Activated T-helper 1 cell treated with anti-CD3 and anti-CD28 coated beads, Interleukin-12 subunit alpha, Interleukin-12 subunit beta, Interleukin-2, Interleukin-4 antibody, amounts not matched to agents 30 ng/mL and 10 ng/mL and 1 ng/mL, durations not matched to agents 14 hours and 24 hours and 36 hours (primary cell): ENCODE results near the gene GPC2. TPM values are rescaled to one million over a fixed set of nuclear protein-coding genes. Genes with fewer than 3 reads are reported as not detected.
"Not testable (repeated sequence)": the region's sequence is repeated elsewhere in the genome, so short reads cannot be mapped to it uniquely, and the experiment has no call there.

ENCODE experiments used
- DNase-seq: peaks from one replicate; pipeline ENCODE4 v3.0.0; 2021; ENCODE audit warnings: low spot score
- H3K27ac Mint-ChIP-seq: one replicate; pipeline ENCODE4 v1.8.0; 2021; ENCODE audit warnings: mild to moderate bottlenecking, mixed read lengths
- H3K27me3 Mint-ChIP-seq: one replicate; pipeline ENCODE4 v1.8.0; 2022; ENCODE audit warnings: mild to moderate bottlenecking, moderate library complexity, mixed read lengths; ENCODE audit not compliant: insufficient read depth
- H3K36me3 Mint-ChIP-seq: one replicate; pipeline ENCODE4 v1.8.0; 2021; ENCODE audit warnings: low read depth, mixed read lengths
- H3K4me1 Mint-ChIP-seq: one replicate; pipeline ENCODE4 v1.8.0; 2021; ENCODE audit warnings: low read depth, mixed read lengths
- H3K4me3 Mint-ChIP-seq: one replicate; pipeline ENCODE4 v1.8.0; 2021; ENCODE audit warnings: mild to moderate bottlenecking, moderate library complexity, mixed read lengths
- H3K9me3 Mint-ChIP-seq: one replicate; pipeline ENCODE4 v1.8.0; 2021; ENCODE audit warnings: mixed read lengths
- intact Hi-C: fragments of 100-400 bp; cut with micrococcal nuclease; formaldehyde crosslinking; loops from one replicate; pipeline ENCODE4 v1.15.1; 2024
- total RNA-seq: library from RNA; stranded (reverse); gene quantifications from 2 replicates; pipeline ENCODE4 v1.2.3, GENCODE V29; 2022

Gene GPC2
- total RNA-seq, 1 donor from 2014 or later, result 4.8 TPM

DNA sequence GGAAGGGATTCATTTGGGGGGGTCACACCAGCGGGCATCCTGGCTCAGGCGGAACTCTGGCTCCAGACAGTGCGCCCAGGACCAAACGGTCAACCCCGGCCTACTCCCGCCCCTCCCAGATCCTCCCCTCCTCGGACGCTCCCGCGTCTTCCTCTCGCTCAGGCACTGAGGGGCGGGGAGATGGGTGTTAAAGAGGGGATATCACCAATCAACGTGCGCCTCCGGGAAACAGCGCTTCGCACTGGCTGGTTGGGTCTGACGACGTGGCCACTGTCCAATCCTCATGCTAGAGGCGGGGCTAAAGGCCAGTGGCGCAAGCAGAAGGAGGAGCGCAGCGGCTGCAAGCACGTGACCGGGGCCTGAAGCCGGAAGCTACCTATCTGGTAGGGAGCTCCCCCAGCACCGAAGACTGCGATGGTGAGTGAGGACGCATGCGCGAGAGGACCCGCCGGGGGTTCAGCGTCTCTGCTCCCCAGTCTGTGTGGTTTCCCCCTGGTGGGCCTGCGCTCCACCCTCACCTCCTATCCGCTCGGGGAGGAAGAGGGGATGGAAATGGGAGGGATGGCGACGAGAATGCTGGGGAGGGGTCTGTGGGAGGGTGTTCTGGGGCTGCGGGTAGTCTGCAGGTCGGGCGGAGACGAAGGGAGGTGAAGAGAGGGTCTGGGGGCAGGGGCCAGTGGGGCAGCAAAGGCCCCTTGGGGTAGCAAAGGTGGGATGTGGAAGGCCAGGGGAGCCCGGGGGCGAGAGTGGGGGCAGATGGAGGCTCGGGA is 28.4 kb downstream of the GPC2 start, which contains the start of gene LAMTOR4:
LAMTOR4 (plus strand) TSS at position 360 of the 770 bp plus-strand sequence; CDS start at position 415, 55 bp downstream.
- peak within 1 kb of the TSS; percentile 97 for H3K4me3 Mint-ChIP-seq
- H3K36me3 Mint-ChIP-seq, result peaks cover 15% of the 10 kb centered on the region
- H3K4me1 Mint-ChIP-seq, result peaks cover 24% of the 10 kb centered on the region
- no peaks in the 10 kb centered on the region for H3K27me3 Mint-ChIP-seq
- H3K9me3 Mint-ChIP-seq, result no peaks in the 10 kb centered on the region
- H3K27ac Mint-ChIP-seq, result peak within 1 kb of the TSS; percentile 94
- peak; percentile 99 for DNase-seq
- intact Hi-C loops, result loop anchor here (1.0 to 2.0 kb wide), 10 partner anchors 10 to 288 kb away; partner anchors contain the start of genes AP4M1, GPC2, MCM7 and MEPCE

- intact Hi-C loops, result loop anchor here (1.0 to 2.0 kb wide), 10 partner anchors 10 to 288 kb away; partner anchors contain the start of genes AP4M1, GPC2, MCM7 and MEPCE
- DNase-seq, result no peak
- H3K4me3 Mint-ChIP-seq, result peak overlapping the region; percentile 97
- H3K27me3 Mint-ChIP-seq, result no peaks in the 10 kb centered on the region
- H3K27ac Mint-ChIP-seq, result peak overlapping the region; percentile 94
- no peaks in the 10 kb centered on the region for H3K9me3 Mint-ChIP-seq
- H3K36me3 Mint-ChIP-seq, result peaks cover 12% of the 10 kb centered on the region
- peaks cover 24% of the 10 kb centered on the region for H3K4me1 Mint-ChIP-seq
Measured at GRCh38 chr7:100148225-100148558, 29.0 kb downstream of the GPC2 start.

DNA sequence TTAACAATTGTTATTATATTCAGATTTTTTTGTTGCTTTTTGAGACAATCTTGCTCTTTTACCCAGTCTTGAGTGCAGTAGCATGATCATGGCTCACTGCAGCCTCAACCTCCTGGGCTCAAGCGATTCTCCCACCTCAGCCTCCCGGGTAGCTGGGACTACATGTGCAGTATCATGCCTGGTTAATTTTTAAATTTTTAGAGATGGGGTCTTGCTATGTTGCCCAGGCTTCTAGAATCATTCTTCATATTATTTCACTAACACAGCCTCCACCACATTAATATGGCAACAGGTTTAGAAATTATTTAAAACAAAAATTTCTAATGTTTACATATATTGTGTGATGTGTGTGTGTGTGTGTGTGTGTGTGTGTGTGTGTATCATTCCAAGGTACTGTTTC is 29.9 kb downstream of the GPC2 start:
- no peak overlapping the region for H3K4me3 Mint-ChIP-seq
- H3K36me3 Mint-ChIP-seq, result peaks cover 6% of the 10 kb centered on the region
- H3K27ac Mint-ChIP-seq, result no peak overlapping the region
- DNase-seq, result no peak
- H3K9me3 Mint-ChIP-seq, result no peaks in the 10 kb centered on the region
- no peaks in the 10 kb centered on the region for H3K27me3 Mint-ChIP-seq
- H3K4me1 Mint-ChIP-seq, result peaks cover 19% of the 10 kb centered on the region
- intact Hi-C loops, result no loop called here

- H3K4me1 Mint-ChIP-seq, result peaks cover 20% of the 10 kb centered on the region
- DNase-seq, H3K36me3 Mint-ChIP-seq, H3K9me3 Mint-ChIP-seq, H3K27ac Mint-ChIP-seq, H3K27me3 Mint-ChIP-seq, H3K4me3 Mint-ChIP-seq, intact Hi-C loops: not testable (repeated sequence)
Measured at GRCh38 chr7:100146350-100146749, 30.8 kb downstream of the GPC2 start.

DNA sequence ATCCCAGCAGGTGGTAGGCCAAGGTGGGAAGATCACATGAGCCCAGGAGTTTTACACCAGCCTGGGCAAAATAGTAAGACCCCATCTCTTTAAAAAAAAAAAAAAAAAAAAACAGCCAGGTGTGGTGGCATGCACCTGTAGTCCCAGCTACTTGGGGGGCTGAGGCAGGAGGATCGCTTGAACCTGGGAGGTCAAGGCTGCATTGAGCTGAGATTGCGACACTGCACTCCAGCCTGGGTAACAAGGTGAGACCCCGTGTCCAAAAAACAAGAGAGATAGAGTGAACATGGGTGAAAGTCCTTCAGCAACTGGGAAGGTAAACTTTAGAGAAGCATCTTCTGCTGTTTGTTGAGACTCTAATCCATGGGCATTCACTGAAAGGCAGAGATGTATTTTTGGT is 34.7 kb downstream of the GPC2 start:
- H3K27ac Mint-ChIP-seq, result no peak overlapping the region
- no peaks in the 10 kb centered on the region for H3K9me3 Mint-ChIP-seq
- H3K4me3 Mint-ChIP-seq, result no peak overlapping the region
- H3K4me1 Mint-ChIP-seq, result peaks cover 16% of the 10 kb centered on the region
- intact Hi-C loops, result no loop called here
- DNase-seq, result no peak
- no peaks in the 10 kb centered on the region for H3K27me3 Mint-ChIP-seq
- H3K36me3 Mint-ChIP-seq, result no peaks in the 10 kb centered on the region

- no peaks in the 10 kb centered on the region for H3K9me3 Mint-ChIP-seq
- no peaks in the 10 kb centered on the region for H3K27me3 Mint-ChIP-seq
- H3K27ac Mint-ChIP-seq, result no peak overlapping the region
- H3K4me3 Mint-ChIP-seq, result no peak overlapping the region
- peaks cover 16% of the 10 kb centered on the region for H3K4me1 Mint-ChIP-seq
- DNase-seq, result no peak
- intact Hi-C loops, result no loop called here
- no peaks in the 10 kb centered on the region for H3K36me3 Mint-ChIP-seq
Measured at GRCh38 chr7:100141555-100141949, 35.6 kb downstream of the GPC2 start.

GRCh38 chr7:100137851-100138760 is 39.1 kb downstream of the GPC2 start:
- Mint-ChIP-seq H3K4me1 (peaks cover 16% of the 10 kb centered on the region), H3K27me3 (no peaks in the 10 kb centered on the region), H3K36me3 (no peaks in the 10 kb centered on the region), H3K27ac (no peak overlapping the region), H3K4me3 (no peak overlapping the region), H3K9me3 (no peaks in the 10 kb centered on the region)
- intact Hi-C loops, result no loop called here
- no peak for DNase-seq

GRCh38 chr7:100132697-100133151 is 44.5 kb downstream of the GPC2 start:
- Mint-ChIP-seq H3K27ac (no peak overlapping the region), H3K36me3 (no peaks in the 10 kb centered on the region), H3K4me3 (no peak overlapping the region), H3K27me3 (no peaks in the 10 kb centered on the region), H3K9me3 (no peaks in the 10 kb centered on the region), H3K4me1 (peaks cover 16% of the 10 kb centered on the region)
- intact Hi-C loops, result loop anchor here (1.0 to 5.0 kb wide), 5 partner anchors 85 to 275 kb away; partner anchors contain the start of gene AZGP1
- DNase-seq, result peak; percentile 52

- H3K4me3 Mint-ChIP-seq, result no peak overlapping the region
- H3K27me3 Mint-ChIP-seq, result no peaks in the 10 kb centered on the region
- intact Hi-C loops, result loop anchor here (1.0 to 5.0 kb wide), 5 partner anchors 85 to 275 kb away; partner anchors contain the start of gene AZGP1
- DNase-seq, result no peak
- H3K9me3 Mint-ChIP-seq, result no peaks in the 10 kb centered on the region
- H3K36me3 Mint-ChIP-seq, result no peaks in the 10 kb centered on the region
- peaks cover 14% of the 10 kb centered on the region for H3K4me1 Mint-ChIP-seq
- H3K27ac Mint-ChIP-seq, result no peak overlapping the region
Measured at GRCh38 chr7:100132126-100132525, 45.1 kb downstream of the GPC2 start.

DNA sequence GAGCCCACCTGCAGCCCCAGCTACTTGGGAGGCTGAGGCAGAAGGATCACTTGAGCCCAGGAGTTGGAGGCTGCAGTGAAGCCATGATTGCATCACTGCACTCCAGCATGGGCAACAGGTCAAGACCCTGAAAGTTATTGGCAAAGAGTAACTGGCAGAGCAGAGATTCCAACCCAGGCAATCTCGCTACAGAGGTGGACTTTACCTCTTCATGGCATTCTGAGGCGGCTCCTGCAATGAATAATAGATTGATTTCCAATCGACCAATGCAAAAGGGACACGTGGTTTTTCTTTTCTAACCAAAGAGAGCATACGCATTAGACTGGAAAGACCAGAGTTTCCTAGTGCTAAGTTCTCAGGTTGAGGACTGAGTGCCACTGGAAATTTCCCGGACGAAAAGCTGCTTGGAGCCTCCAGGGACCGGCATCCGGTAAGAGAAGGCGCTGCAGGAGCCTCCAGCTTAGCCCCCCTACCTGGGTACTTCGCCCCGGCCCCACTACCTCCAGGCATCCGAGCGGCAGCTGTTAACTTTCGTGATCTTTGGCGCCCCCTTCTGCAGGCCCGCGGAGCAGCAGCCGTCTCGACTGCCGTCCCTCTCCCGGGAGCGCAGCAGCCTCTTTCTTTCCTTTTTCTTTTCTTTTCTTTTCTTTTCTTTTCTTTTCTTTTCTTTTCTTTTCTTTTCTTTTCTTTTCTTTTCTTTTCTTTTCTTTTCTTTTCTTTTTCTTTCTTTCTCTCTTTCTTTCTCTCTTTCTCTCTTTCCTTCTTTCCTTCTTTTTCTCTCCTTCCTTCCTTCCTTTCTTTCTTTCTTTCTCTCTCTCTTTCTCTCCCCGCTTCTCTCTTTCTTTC is 46.4 kb downstream of the GPC2 start:
- Mint-ChIP-seq H3K9me3 (no peaks in the 10 kb centered on the region), H3K4me3 (peak overlapping the region; percentile 37), H3K4me1 (peaks cover 14% of the 10 kb centered on the region), H3K27ac (no peak overlapping the region), H3K36me3 (no peaks in the 10 kb centered on the region), H3K27me3 (no peaks in the 10 kb centered on the region)
- intact Hi-C loops, result loop anchor here (1.0 to 5.0 kb wide), 5 partner anchors 46 to 218 kb away; partner anchors contain the start of genes AZGP1, GPC2 and STAG3
- peak; percentile 74 for DNase-seq

GRCh38 chr7:100130220-100130607 is 47.0 kb downstream of the GPC2 start:
- not testable (repeated sequence) for H3K36me3 Mint-ChIP-seq, H3K27ac Mint-ChIP-seq, H3K9me3 Mint-ChIP-seq, H3K27me3 Mint-ChIP-seq, H3K4me3 Mint-ChIP-seq, DNase-seq
- H3K4me1 Mint-ChIP-seq, result peaks cover 17% of the 10 kb centered on the region
- intact Hi-C loops, result loop anchor here (5.0 kb wide), 2 partner anchors 142 to 153 kb away; partner anchors contain the start of gene AZGP1

DNA sequence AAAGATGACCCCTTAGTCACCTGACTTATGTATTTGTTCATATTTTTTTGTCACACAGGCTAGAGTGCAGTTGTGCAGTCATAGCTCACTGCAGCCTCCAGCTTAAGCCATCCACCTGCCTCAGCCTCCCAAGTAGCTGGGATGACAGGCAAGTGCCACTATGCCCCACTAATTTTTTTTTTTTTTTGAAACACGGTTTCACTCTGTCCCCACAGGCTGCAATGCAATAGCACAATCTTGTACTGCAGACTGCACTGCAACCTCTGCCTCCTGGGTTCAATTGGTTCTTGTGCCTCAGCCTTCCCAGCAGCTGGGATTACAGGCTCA is 48.6 kb downstream of the GPC2 start:
- intact Hi-C loops, result loop anchor here (10.0 kb wide), 1 partner anchor 546 kb away; the partner anchor contains the start of gene GNB2
- Mint-ChIP-seq H3K4me1 (peaks cover 27% of the 10 kb centered on the region), H3K4me3 (peak overlapping the region; percentile 78), H3K27me3 (no peaks in the 10 kb centered on the region), H3K9me3 (no peaks in the 10 kb centered on the region), H3K36me3 (peaks cover 4% of the 10 kb centered on the region), H3K27ac (peak overlapping the region; percentile 68)
- no peak for DNase-seq
